Activated CD4-positive, alpha-beta T cell treated with anti-CD3 and anti-CD28 coated beads for 36 hours (primary cell): ENCODE measurements around the gene DDX24. TPM values are rescaled to one million over a fixed set of nuclear protein-coding genes. Genes with fewer than 3 reads are reported as not detected.

Experiments used
- ATAC-seq: fragments of 200-7000 bp; cut with Tn5 transposase; one replicate; pipeline ENCODE4 v1.10.0; 2021; ENCODE audit warnings: mild to moderate bottlenecking, moderate library complexity
- CTCF ChIA-PET: fragments of 350-600 bp; sonication (Branson Sonifier 250); formaldehyde crosslinking; loops from one replicate; lab custom pipeline; 2021; ENCODE audit warnings: antibody characterized with exemption; lab: Charles Lee
- POLR2A ChIA-PET: fragments of 350-600 bp; sonication (Branson Sonifier 250); formaldehyde crosslinking; loops from one replicate; lab custom pipeline; 2021; ENCODE audit warnings: antibody characterized with exemption, inconsistent platforms; lab: Charles Lee
- DNase-seq: peaks from one replicate; pipeline ENCODE4 v3.0.0-alpha.2; 2020
- H3K27ac Mint-ChIP-seq: one replicate; pipeline ENCODE4 v1.8.0; 2021; ENCODE audit warnings: mixed read lengths
- H3K27me3 Mint-ChIP-seq: one replicate; pipeline ENCODE4 v1.8.0; 2021; ENCODE audit warnings: mixed read lengths
- H3K36me3 Mint-ChIP-seq: one replicate; pipeline ENCODE4 v1.8.0; 2021; ENCODE audit warnings: low read depth, mixed read lengths
- H3K4me1 Mint-ChIP-seq: one replicate; pipeline ENCODE4 v1.8.0; 2021; ENCODE audit warnings: mixed read lengths
- H3K4me3 Mint-ChIP-seq: one replicate; pipeline ENCODE4 v1.8.0; 2021; ENCODE audit warnings: mild to moderate bottlenecking, moderate library complexity, mixed read lengths
- H3K9me3 Mint-ChIP-seq: one replicate; pipeline ENCODE4 v1.8.0; 2021; ENCODE audit warnings: low read depth, mixed read lengths
- intact Hi-C, 2 experiments: fragments of 100-400 bp; cut with DNase I in 1 of 2; cut with micrococcal nuclease in 1 of 2; formaldehyde crosslinking; loops; one replicate each; pipeline versions ENCODE4 v1.14.2 to v1.15.1; 2022 to 2024; cut with DNase I, micrococcal nuclease
- total RNA-seq, 2 experiments: library from RNA; stranded (reverse); gene quantifications; one replicate each; pipeline ENCODE4 v1.2.3, GENCODE V29; 2021

Gene DDX24
- total RNA-seq, 2 experiments from 2014 or later, result 259 to 390 TPM

DNA sequence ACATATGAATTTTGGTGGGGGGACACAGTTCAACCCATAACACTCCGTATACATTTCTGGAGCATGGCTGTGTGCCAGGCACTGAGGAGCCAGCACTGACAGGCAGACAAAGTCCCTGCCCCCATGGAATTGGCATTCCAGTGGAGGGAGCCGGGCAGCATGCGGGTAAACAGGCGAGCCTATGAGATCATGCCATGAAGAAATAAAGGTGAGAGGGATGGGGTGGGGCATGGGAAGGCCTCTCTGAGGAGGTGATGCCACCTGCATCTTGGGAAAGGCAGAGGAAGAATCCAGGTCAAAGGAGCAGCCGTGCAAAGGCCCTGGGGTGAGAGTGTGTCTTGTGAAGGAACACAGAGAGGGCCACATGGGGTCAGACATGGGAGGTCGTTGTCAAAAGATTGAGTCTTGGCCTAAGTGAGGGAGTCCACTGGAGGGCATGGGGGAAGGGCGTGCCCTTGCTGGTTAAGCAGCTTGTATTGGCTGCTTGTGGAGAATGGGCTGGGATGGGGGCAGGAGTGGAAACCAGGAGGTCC, 51.3 kb downstream of the DDX24 start:
- ATAC-seq, result no peak
- intact Hi-C loops, result no loop called here
- Mint-ChIP-seq H3K4me3 (no peak overlapping the region), H3K27me3 (no peaks in the 10 kb centered on the region), H3K36me3 (no peaks in the 10 kb centered on the region), H3K9me3 (no peaks in the 10 kb centered on the region), H3K27ac (no peak overlapping the region), H3K4me1 (peaks cover 15% of the 10 kb centered on the region)
- ChIA-PET CTCF (interaction anchor here (0.6 to 1.4 kb wide), 2 partner anchors 90 to 136 kb away, joined by 3 to 5 read pairs; no protein-coding TSS in a partner anchor), POLR2A (no interaction called here)
- no peak for DNase-seq

DNA sequence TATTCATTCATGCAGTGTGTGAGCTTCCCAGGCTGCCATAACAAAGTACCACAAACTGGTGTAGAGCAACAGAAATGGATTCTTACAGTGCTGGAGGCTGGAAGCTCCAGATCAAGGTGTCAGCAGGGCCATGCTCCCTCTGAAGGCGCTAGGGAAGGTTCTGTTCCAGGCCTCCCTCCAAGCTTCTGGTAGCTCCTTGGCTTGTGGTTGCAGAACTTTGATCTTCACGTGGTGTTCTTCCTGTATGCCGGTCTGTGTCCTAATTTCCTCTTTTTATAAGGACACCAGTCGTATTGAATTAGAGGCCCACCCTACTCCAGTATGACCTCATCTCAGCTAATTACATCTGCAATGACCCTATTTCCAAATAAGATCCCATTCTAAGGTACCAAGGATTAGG, 51.7 kb downstream of the DDX24 start:
- H3K4me1 Mint-ChIP-seq, result peaks cover 15% of the 10 kb centered on the region
- POLR2A ChIA-PET, result no interaction called here

DNA sequence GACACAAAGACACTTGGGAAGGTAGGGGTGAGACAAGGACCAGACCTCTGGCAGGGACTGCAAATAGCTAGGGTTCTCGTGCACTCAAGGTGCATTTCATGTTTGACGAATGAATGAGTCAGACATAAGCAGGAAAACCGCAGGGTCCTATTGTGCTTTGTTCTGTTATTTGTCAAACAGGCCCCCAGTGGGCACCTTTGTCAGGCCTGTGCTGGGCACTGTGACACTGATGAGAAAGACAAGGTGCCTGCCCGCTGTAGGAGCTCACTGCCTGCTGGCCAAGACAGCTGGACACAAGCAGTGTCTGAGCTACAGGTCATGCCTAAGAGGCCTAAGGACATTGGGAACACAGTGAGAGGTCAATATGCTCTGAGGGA, 52.6 kb downstream of the DDX24 start:
- DNase-seq, result no peak
- Mint-ChIP-seq H3K27me3 (no peaks in the 10 kb centered on the region), H3K27ac (peak overlapping the region; percentile 48), H3K4me3 (no peak overlapping the region), H3K36me3 (no peaks in the 10 kb centered on the region), H3K4me1 (peaks cover 15% of the 10 kb centered on the region), H3K9me3 (no peaks in the 10 kb centered on the region)
- CTCF ChIA-PET, result interaction anchor here (0.7 to 2.5 kb wide), 6 partner anchors 8 to 108 kb away, joined by 3 to 25 read pairs (median 5); no protein-coding TSS in a partner anchor
- peak; percentile 11 for ATAC-seq
- POLR2A ChIA-PET, result no interaction called here
- intact Hi-C loops, result no loop called here

More for the DNA sequence above, 51.7 kb downstream of the DDX24 start:
- Mint-ChIP-seq H3K27ac (no peak overlapping the region), H3K4me3 (no peak overlapping the region), H3K36me3 (no peaks in the 10 kb centered on the region), H3K27me3 (no peaks in the 10 kb centered on the region), H3K9me3 (no peaks in the 10 kb centered on the region)
- DNase-seq, result no peak
- intact Hi-C loops, result no loop called here
- no peak for ATAC-seq
- CTCF ChIA-PET, result interaction anchor here (0.6 to 1.4 kb wide), 2 partner anchors 90 to 136 kb away, joined by 3 to 5 read pairs; no protein-coding TSS in a partner anchor

DNA sequence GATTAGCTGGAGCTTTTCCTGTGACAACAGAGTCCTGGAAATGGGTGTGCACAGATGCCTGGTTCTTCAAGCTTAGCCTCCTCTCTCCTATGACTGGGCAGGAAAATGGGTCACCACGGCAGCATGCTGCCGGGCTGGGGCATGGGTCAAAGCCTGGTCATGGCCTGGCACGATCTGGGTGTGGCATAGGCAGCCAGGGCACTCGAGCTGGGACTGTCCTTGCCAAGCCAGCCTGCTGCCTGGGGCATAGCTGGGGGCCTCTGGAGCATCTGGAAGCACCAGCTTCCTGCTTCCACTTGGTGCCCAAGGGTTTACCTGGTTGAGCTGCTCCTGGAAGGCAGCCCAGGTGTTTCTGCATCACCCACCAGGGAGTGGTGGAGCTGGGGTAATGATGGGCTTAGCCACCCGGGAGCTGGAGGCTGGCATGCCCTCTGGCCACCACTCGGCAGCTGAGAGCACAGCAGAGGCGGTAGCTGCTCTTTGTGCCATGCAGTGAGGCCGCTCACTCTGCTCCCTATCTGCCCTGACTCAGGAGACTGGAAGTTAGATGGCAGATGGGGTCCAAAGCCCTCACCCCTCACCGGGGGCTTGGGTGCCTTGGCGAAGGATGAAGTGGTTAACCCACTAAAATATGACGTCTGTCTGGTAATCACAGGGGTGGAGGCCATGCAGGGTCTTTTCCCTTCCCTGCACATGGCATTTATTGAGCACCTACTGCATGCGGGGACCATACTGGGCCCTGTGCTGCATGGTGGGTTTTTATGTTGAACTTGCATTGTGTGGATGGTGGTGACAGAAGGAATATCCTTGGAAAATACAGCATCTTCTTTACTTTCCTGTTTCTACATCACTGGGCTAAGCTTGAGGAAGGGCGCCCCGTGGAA, 53.2 kb downstream of the DDX24 start:
- ChIA-PET POLR2A (no interaction called here), CTCF (interaction anchor here (0.6 to 2.5 kb wide), 8 partner anchors 9 to 109 kb away, joined by 3 to 25 read pairs (median 5); no protein-coding TSS in a partner anchor)
- H3K27ac Mint-ChIP-seq, result no peak overlapping the region
- H3K4me3 Mint-ChIP-seq, result peak overlapping the region; percentile 37
- no peaks in the 10 kb centered on the region for H3K27me3 Mint-ChIP-seq
- H3K9me3 Mint-ChIP-seq, result no peaks in the 10 kb centered on the region
- no peak for DNase-seq
- no peak for ATAC-seq
- peaks cover 17% of the 10 kb centered on the region for H3K4me1 Mint-ChIP-seq
- intact Hi-C loops, result loop anchor here in 1 of 2 experiments (2.0 kb wide), 2 partner anchors 109 to 153 kb away; no protein-coding TSS in a partner anchor
- H3K36me3 Mint-ChIP-seq, result no peaks in the 10 kb centered on the region

DNA sequence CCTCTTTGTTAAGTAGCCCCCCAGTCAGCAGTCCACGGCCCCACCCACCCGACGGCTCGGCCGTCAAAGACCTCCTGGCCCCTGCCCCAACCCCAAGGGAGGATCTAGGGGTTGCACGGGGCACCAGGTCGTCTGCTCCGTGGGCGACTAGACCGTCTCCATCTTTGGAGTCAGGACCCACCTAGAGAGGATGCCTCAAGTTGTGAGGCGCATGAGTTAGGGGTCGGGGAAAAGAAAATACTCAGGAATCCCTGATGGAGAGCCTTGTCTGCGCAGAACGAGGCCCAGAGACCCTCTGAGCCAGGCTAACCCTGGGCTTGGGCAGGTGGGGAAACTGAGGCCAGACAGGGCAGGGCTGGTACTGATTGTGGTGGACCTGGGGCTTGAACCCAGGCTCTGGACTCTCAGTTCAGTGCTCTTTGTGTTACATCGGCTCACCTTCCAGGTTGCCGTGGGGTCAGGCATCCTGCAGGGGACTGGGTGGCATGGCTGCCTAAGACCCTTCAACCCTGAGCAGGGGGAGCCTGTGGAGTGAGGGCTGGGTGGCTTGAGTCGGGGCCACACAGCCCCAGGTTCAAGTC, 54.0 kb downstream of the DDX24 start:
- Mint-ChIP-seq H3K4me3 (peak overlapping the region; percentile 37), H3K9me3 (no peaks in the 10 kb centered on the region), H3K36me3 (no peaks in the 10 kb centered on the region), H3K27me3 (no peaks in the 10 kb centered on the region), H3K4me1 (peaks cover 26% of the 10 kb centered on the region), H3K27ac (no peak overlapping the region)
- ChIA-PET POLR2A (no interaction called here), CTCF (interaction anchor here (1.2 to 2.5 kb wide), 4 partner anchors 9 to 87 kb away, joined by 3 to 25 read pairs (median 6); no protein-coding TSS in a partner anchor)
- intact Hi-C loops, result loop anchor here (1.0 to 2.0 kb wide), 7 partner anchors 49 to 154 kb away; partner anchors contain the start of genes DDX24 (in 2 of the 2), IFI27L1 (in 2 of the 2) and PPP4R4 (in 1 of the 2)
- no peak for DNase-seq
- no peak for ATAC-seq

DNA sequence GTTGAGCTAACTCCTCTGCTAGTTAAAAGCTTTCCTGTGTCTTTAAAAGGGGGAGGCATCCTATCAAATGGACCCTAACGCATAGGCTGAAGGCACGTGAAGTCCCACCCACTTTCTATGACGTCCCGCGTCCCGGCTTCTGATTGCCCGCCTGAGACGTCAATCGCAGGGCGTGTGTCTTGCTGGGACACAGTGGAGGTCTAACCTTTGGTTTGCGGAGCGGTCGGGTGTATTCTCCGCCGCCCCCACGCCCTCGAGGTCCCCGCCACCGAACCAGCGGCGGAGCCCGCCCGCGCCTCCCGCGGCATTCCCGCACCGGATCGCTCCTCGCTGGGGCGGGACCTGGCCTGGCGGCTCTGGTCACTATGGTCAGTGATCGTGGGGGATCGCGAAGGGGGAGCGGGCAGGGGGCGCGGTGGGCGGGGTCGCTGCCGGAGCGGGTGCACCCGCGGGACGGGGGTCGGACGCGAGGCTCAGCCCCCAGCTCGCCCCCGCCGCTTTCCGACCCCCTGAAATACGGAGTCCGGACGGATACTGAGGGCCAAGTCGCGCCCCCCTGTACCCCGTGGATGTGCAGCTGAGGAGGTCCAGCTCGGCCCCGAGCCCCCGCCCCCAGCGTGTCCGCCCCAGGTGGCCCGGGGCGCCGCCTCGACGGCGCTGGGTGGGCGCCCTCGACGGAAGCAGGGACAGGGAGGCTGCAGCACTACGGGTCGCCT, 54.7 kb downstream of the DDX24 start, which contains the start of gene OTUB2:
Gene OTUB2 (plus strand): TSS at position 168 of the 716 bp plus-strand sequence. CDS start 198 bp downstream, at position 366.
- Mint-ChIP-seq H3K36me3 (no peaks in the 10 kb centered on the region), H3K4me3 (peak within 1 kb of the TSS; percentile 54), H3K27ac (no peak within 1 kb of the TSS), H3K9me3 (no peaks in the 10 kb centered on the region), H3K27me3 (no peaks in the 10 kb centered on the region), H3K4me1 (peaks cover 32% of the 10 kb centered on the region)
- CTCF ChIA-PET, result interaction anchor here (0.9 to 2.5 kb wide), 9 partner anchors 8 to 87 kb away, joined by 3 to 25 read pairs (median 4); no protein-coding TSS in a partner anchor
- POLR2A ChIA-PET, result interaction anchor here (0.6 kb wide), 1 partner anchor 55 kb away, joined by 5 read pairs; the partner anchor contains the start of genes DDX24 and IFI27L1
- DNase-seq (peak; percentile 98), ATAC-seq (peak; percentile 99)
- intact Hi-C loops, result loop anchor here (1.0 to 2.0 kb wide), 7 partner anchors 48 to 154 kb away; partner anchors contain the start of genes DDX24 (in 2 of the 2), IFI27L1 (in 2 of the 2) and PPP4R4 (in 1 of the 2)

DNA sequence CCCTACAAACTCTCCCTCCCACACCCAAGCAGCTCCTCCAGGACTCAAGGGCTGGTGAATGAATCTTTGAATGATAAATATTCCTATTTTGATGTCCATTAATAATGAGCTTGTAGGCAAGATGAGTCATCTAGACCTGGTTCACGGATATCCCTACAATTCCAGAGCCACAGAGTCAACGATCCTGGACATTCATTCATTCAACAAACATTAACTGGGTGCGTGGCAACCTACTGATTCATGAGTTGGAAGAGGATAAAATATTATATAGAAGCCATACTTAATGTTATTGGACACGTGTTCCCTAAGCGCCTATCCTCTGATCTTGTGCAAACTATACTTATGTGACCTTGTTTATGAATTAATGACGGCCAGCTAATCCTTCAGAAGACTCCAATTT, 55.3 kb downstream of the DDX24 start:
- H3K9me3 Mint-ChIP-seq, result no peaks in the 10 kb centered on the region
- H3K4me3 Mint-ChIP-seq, result peak overlapping the region; percentile 54

DNA sequence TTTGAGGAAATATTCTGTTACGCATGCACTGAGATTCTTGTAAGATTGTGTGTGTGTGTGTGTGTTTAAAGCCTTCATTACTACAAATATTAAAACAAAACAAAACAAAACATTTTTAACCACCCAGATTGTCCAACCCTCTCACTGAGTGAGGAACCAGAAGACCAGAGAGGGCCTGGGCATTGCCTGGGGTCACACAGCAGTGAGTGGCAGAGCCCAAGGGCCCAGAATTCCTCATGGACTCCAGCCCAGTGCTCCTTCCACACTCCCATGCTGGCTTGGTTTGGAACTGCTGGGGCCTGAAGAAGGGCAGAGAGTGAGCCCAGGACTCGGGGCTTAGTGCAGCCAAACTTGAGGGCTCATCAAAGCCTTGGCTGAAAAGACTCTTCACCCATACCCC, 56.5 kb downstream of the DDX24 start:
- Mint-ChIP-seq H3K27me3 (no peaks in the 10 kb centered on the region), H3K27ac (no peak overlapping the region), H3K4me1 (peaks cover 40% of the 10 kb centered on the region), H3K36me3 (no peaks in the 10 kb centered on the region), H3K4me3 (no peak overlapping the region), H3K9me3 (no peaks in the 10 kb centered on the region)
- CTCF ChIA-PET, result interaction anchor here (1.7 to 2.4 kb wide), 2 partner anchors 11 to 85 kb away, joined by 11 to 12 read pairs; no protein-coding TSS in a partner anchor
- ATAC-seq (no peak), DNase-seq (no peak)
- intact Hi-C loops, result no loop called here
- POLR2A ChIA-PET, result no interaction called here

More for the DNA sequence above, 55.3 kb downstream of the DDX24 start:
- Mint-ChIP-seq H3K36me3 (no peaks in the 10 kb centered on the region), H3K4me1 (peaks cover 38% of the 10 kb centered on the region), H3K27me3 (no peaks in the 10 kb centered on the region), H3K27ac (no peak overlapping the region)
- CTCF ChIA-PET, result interaction anchor here (0.9 to 2.4 kb wide), 8 partner anchors 8 to 86 kb away, joined by 3 to 12 read pairs (median 4); no protein-coding TSS in a partner anchor
- ATAC-seq (no peak), DNase-seq (no peak)
- intact Hi-C loops, result loop anchor here (1.0 to 2.0 kb wide), 7 partner anchors 47 to 155 kb away; partner anchors contain the start of genes DDX24 (in 2 of the 2), IFI27L1 (in 2 of the 2) and PPP4R4 (in 1 of the 2)
- POLR2A ChIA-PET, result interaction anchor here (0.6 kb wide), 1 partner anchor 55 kb away, joined by 5 read pairs; the partner anchor contains the start of genes DDX24 and IFI27L1

DNA sequence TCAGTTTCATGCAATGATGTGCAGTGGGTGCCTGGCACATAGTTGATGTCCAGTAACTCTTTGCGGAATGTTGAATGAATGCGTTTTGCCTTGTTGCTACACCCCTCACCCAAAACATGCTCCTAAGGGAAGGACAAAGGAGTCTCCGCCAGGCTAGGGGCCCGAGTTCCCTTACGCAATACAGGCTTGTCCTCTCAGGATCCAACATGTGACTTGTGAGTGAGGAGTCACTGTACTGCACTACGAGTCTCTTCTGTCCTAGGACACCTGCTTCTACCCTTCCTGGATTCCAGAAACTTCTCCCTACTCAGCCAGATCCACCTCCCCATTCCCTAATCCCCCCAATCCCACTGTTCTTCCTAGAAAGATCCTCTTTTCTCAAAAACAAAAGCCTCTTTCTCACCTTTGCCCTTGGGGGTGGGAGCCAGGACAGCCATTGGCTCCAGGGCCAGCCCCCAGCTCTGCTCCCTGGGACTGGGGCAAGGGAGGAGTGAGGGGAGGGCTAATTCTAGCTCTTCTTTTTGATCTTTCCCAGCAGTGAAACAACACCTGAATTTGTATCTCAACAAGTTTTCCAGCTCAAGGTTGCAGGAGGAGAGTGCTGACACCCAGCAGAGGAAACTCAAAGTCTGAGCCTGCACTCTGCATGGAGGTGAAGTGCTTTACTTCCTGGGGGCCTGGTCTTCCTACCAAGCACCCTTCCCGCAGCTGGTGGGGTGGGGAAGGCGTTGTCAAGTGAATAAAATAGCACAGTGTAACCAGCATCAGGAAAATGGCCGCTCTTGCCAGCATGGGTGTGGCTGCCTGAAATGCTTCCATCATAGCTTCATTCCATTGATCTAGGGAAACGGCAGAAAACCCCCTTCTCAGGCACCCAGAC, 58.2 kb downstream of the DDX24 start:
- Mint-ChIP-seq H3K27me3 (no peaks in the 10 kb centered on the region), H3K36me3 (no peaks in the 10 kb centered on the region), H3K27ac (no peak overlapping the region), H3K9me3 (no peaks in the 10 kb centered on the region), H3K4me1 (peaks cover 30% of the 10 kb centered on the region), H3K4me3 (no peak overlapping the region)
- POLR2A ChIA-PET, result no interaction called here
- DNase-seq (no peak), ATAC-seq (no peak)
- intact Hi-C loops, result no loop called here
- CTCF ChIA-PET, result interaction anchor here (0.6 to 4.5 kb wide), 8 partner anchors 12 to 114 kb away, joined by 3 to 23 read pairs (median 4); partner anchors contain the start of gene IFI27L2
